Right lobe of liver (tissue), 4 donors: ENCODE measurements around the gene CPN2.

ENCODE experiments used
- CTCF ChIP-seq, 4 donors: fragments of 200-600 bp in 3 of 4; fragments of 450-650 bp in 1 of 4; IDR thresholded peaks; one replicate each; pipeline versions ENCODE4 v1.5.1 to v1.8.0; 2016 to 2022; ENCODE audit warnings: antibody characterized with exemption in 4 of 4, mild to moderate bottlenecking in 2 of 4
- POLR2A ChIP-seq: fragments of 450-650 bp; IDR thresholded peaks from one replicate; pipeline ENCODE4 v1.6.1; 2017; ENCODE audit warnings: antibody characterized with exemption, mild to moderate bottlenecking
- donor health status: DM: no; HTN: no; CAD: no.
- donor health status: DM: no; HTN: no; CAD: no.
- donor health status: DM: no; HTN: yes; CAD: no.

DNA sequence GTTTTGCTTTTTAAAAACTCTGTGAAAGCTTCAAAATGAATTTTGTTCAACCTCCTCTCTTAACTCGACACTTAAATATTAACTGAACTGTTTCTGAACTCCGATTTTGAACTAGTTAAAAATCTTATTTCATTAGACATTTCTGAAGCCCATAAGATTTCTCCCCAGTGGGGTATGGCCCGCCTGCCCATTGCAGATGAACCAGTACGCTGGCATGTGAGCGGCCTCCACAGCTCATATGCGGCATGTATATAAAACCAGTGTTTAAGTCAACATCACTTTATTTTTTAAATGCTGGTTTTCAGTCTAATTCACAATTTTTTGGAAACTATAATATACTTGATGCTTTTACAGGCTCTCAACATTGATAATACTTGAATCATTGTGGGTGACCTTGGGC is 50.2 kb downstream of the CPN2 start:
- TF ChIP-seq CTCF (IDR thresholded peaks at IDR 0.05) (no peak), POLR2A (no peak)
